ENCODE data around the gene CNTNAP5.

GRCh38 chr2:124151691-124152090, 126.6 kb downstream of the CNTNAP5 start:
- TF ChIP-seq CTCF (IDR thresholded peaks at IDR 0.05): no peak
- TF ChIP-seq POLR2A (IDR thresholded peaks at IDR 0.05): no peak
